ENCODE data around the gene BDH1.

Gene BDH1

DNA sequence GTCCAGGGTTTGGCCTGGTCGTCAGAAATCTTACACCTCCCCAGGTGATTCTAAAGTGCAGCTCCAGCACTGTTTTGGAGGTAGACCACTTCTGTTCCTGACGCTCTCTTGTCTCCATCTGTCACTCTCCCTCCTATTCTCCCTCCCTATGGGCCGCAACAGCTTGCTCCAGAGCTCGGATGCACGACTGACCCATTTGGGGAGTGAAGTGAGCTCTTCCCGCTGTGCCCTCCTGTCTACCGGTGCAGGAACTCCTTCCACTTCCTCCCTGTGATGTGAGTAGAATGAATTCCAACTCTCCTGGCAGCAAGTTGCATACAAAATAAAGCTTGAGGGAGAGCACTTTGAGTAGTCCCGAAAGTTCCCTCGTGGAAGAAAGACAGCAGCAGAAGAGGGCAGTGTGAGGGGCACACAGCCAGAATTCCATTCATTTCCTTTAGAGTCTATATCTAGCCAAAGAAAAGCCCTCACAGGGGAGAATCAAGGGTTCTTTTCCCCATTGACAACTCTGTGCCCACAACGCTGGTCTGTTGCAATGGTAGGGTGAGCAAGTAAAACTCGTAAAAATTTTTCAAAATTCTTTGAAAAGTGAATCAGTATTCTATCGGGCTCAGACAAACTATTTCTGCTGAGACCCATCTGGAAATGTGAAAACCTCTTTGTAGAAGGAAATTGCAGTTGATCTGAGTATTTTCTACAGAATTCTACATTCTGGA is 39.9 kb upstream of the BDH1 start:
- H3K27ac ChIP-seq (ENCODE audit: low read length) = no peak overlapping the region
- H3K9ac ChIP-seq (ENCODE audit: low read length) = no peak overlapping the region
- H4K20me1 ChIP-seq (ENCODE audit: insufficient read depth, low read length) = no peaks in the 10 kb centered on the region
- no peak overlapping the region for H3K4me3 ChIP-seq (ENCODE audit: low read length)
- no peaks in the 10 kb centered on the region for H3K79me2 ChIP-seq (ENCODE audit: low read length)
- H3K27me3 ChIP-seq (ENCODE audit: low read depth, low read length) = no peaks in the 10 kb centered on the region
- H3K9me3 ChIP-seq (ENCODE audit: insufficient read depth, low read length) = no peaks in the 10 kb centered on the region
- H3K36me3 ChIP-seq (replicated peaks; ENCODE audit: low read depth, low read length) = no peaks in the 10 kb centered on the region
- no peak overlapping the region for H2AFZ ChIP-seq (ENCODE audit: low read depth, low read length)
- H3K4me1 ChIP-seq (ENCODE audit: low read length) = no peaks in the 10 kb centered on the region
- no peak for TF ChIP-seq EZH2phosphoT487 (IDR thresholded peaks at IDR 0.05; ENCODE audit: low read depth)
- TF ChIP-seq, protein P1, sequence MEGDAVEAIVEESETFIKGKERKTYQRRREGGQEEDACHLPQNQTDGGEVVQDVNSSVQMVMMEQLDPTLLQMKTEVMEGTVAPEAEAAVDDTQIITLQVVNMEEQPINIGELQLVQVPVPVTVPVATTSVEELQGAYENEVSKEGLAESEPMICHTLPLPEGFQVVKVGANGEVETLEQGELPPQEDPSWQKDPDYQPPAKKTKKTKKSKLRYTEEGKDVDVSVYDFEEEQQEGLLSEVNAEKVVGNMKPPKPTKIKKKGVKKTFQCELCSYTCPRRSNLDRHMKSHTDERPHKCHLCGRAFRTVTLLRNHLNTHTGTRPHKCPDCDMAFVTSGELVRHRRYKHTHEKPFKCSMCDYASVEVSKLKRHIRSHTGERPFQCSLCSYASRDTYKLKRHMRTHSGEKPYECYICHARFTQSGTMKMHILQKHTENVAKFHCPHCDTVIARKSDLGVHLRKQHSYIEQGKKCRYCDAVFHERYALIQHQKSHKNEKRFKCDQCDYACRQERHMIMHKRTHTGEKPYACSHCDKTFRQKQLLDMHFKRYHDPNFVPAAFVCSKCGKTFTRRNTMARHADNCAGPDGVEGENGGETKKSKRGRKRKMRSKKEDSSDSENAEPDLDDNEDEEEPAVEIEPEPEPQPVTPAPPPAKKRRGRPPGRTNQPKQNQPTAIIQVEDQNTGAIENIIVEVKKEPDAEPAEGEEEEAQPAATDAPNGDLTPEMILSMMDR (IDR thresholded peaks at IDR 0.05; ENCODE audit: low read depth, low read length) = no peak
- no peak overlapping the region for H3K4me2 ChIP-seq (ENCODE audit: low read length)

DNA sequence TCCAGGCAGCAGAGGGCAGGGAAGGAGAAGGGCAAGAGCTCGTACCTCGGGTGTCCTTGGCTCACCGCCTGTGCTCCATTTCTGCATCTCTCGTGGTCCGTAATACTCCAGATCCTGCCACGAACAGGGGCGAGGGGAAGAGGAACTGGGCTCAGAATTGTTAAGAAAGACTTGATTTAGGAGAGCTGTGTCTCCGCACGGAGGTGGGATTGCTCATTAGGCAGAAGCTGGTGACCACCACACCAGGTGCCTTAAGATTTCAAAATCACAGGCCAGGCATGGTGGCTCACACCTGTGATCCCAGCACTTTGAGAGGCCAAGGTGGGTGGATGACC is 37.2 kb upstream of the BDH1 start:
- no peak overlapping the region for H3K4me2 ChIP-seq (ENCODE audit: low read length)
- H3K79me2 ChIP-seq (ENCODE audit: low read length) = no peaks in the 10 kb centered on the region
- no peaks in the 10 kb centered on the region for H4K20me1 ChIP-seq (ENCODE audit: insufficient read depth, low read length)
- no peak overlapping the region for H3K27ac ChIP-seq (ENCODE audit: low read length)
- H3K36me3 ChIP-seq (replicated peaks; ENCODE audit: low read depth, low read length) = no peaks in the 10 kb centered on the region
- no peak overlapping the region for H3K9ac ChIP-seq (ENCODE audit: low read length)
- no peak overlapping the region for H2AFZ ChIP-seq (ENCODE audit: low read depth, low read length)
- H3K9me3 ChIP-seq (ENCODE audit: insufficient read depth, low read length) = no peaks in the 10 kb centered on the region
- no peak overlapping the region for H3K4me3 ChIP-seq (ENCODE audit: low read length)
- no peaks in the 10 kb centered on the region for H3K4me1 ChIP-seq (ENCODE audit: low read length)
- TF ChIP-seq, protein P1 (IDR thresholded peaks at IDR 0.05; ENCODE audit: low read depth, low read length) = no peak
- TF ChIP-seq EZH2phosphoT487 (IDR thresholded peaks at IDR 0.05; ENCODE audit: low read depth) = no peak
- no peaks in the 10 kb centered on the region for H3K27me3 ChIP-seq (ENCODE audit: low read depth, low read length)

DNA sequence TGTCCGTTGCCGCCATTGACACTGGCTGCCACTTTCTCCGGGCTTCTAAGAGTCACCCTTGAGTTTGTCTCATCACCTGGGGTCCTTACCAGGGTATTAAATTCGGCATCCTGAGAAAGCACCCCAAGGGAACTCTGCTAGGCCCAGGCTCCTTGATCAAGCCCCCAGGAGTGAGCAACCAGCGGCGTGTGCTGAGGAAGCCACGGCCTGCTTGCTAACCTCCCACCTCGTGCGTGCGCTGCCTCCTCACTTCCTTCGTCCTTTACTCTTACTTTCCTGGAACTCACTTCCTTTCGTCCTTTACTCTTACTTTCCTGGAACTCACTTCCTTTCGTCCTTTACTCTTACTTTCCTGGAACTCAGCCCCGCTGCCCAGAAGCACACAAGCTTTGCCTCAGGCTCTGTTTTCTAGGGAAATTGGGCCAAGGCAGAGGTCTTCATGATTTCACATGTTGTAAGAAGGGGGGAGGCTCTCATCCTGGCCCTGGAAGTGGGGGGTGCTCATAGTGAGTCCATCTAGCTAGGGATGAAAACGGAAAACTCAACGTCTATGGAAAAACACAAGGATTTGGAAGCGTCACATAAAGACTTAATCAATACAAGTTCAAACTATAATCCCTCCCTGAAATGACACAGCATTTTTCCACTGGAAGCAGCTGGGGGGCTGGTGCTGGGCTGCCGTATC is 36.7 kb upstream of the BDH1 start:
- Histone ChIP-seq H2AFZ (ENCODE audit: low read depth, low read length) (no peak overlapping the region), H3K27ac (ENCODE audit: low read length) (no peak overlapping the region), H3K4me3 (ENCODE audit: low read length) (no peak overlapping the region), H3K9me3 (ENCODE audit: insufficient read depth, low read length) (no peaks in the 10 kb centered on the region), H3K27me3 (ENCODE audit: low read depth, low read length) (no peaks in the 10 kb centered on the region), H3K4me2 (ENCODE audit: low read length) (no peak overlapping the region), H4K20me1 (ENCODE audit: insufficient read depth, low read length) (no peaks in the 10 kb centered on the region), H3K9ac (ENCODE audit: low read length) (no peak overlapping the region), H3K36me3 (replicated peaks; ENCODE audit: low read depth, low read length) (no peaks in the 10 kb centered on the region), H3K4me1 (ENCODE audit: low read length) (no peaks in the 10 kb centered on the region), H3K79me2 (ENCODE audit: low read length) (no peaks in the 10 kb centered on the region)
- TF ChIP-seq EZH2phosphoT487 (IDR thresholded peaks at IDR 0.05; ENCODE audit: low read depth) = no peak
- TF ChIP-seq, protein P1 (IDR thresholded peaks at IDR 0.05; ENCODE audit: low read depth, low read length) = no peak

DNA sequence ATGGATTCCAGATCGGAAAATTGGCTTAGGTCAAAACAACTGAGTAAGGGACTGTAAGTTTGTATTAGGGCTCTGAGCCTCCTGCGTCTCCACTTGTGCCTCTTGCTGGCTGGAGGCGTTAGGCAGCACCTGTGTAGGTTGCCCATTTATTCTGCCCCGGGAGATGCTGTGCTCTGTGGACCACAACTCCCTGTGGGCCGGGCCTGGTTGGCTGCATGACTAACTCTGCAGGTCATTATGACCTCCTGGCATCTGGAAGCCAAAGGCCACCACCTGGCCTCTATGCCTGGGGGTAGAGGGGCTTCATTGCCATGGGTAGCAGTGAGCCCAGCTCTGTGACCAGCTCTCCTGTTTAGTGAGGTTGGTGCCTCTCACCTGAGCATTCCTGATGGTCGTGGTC is 36.0 kb upstream of the BDH1 start:
- no peaks in the 10 kb centered on the region for H3K9me3 ChIP-seq (ENCODE audit: insufficient read depth, low read length)
- H4K20me1 ChIP-seq (ENCODE audit: insufficient read depth, low read length) = no peaks in the 10 kb centered on the region
- H3K9ac ChIP-seq (ENCODE audit: low read length) = no peak overlapping the region
- H3K27ac ChIP-seq (ENCODE audit: low read length) = no peak overlapping the region
- no peaks in the 10 kb centered on the region for H3K27me3 ChIP-seq (ENCODE audit: low read depth, low read length)
- H3K4me2 ChIP-seq (ENCODE audit: low read length) = no peak overlapping the region
- no peak overlapping the region for H3K4me3 ChIP-seq (ENCODE audit: low read length)
- TF ChIP-seq, protein P1 (IDR thresholded peaks at IDR 0.05; ENCODE audit: low read depth, low read length) = no peak
- no peak for TF ChIP-seq EZH2phosphoT487 (IDR thresholded peaks at IDR 0.05; ENCODE audit: low read depth)
- no peaks in the 10 kb centered on the region for H3K4me1 ChIP-seq (ENCODE audit: low read length)
- no peaks in the 10 kb centered on the region for H3K79me2 ChIP-seq (ENCODE audit: low read length)
- H2AFZ ChIP-seq (ENCODE audit: low read depth, low read length) = no peak overlapping the region
- no peaks in the 10 kb centered on the region for H3K36me3 ChIP-seq (replicated peaks; ENCODE audit: low read depth, low read length)

Measured in OCI-LY3 (cell line).